Adrenal gland (tissue), 12 donors: ENCODE measurements around the gene DLG2. TPM values are rescaled to one million over a fixed set of nuclear protein-coding genes. Genes with fewer than 3 reads are reported as not detected.

Source experiments
- DNase-seq, 7 donors: peaks; one replicate each; pipeline ENCODE4 v3.0.0-alpha.2; 2019 to 2020
- H3K27ac ChIP-seq, 5 donors: fragments of 200-600 bp; sonication (generic) in 4 of 5; 1 replicate in 3 of 5; 2 replicates in 2 of 5; pipeline versions ENCODE4 v1.5.1 to v1.8.0; 2016 to 2020; ENCODE audit warnings: mild to moderate bottlenecking in 1 of 5
- H3K27me3 ChIP-seq: fragments of 200-600 bp; 2 replicates; pipeline ENCODE4 v1.8.0; 2021
- H3K36me3 ChIP-seq, 2 donors: fragments of 200-600 bp; replicated peaks in 1 of 2; 1 replicate in 1 of 2; 2 replicates in 1 of 2; pipeline versions ENCODE4 v1.5.1 to v1.8.0; 2018 to 2022
- H3K4me1 ChIP-seq, 2 donors: fragments of 200-600 bp; replicated peaks in 1 of 2; 1 replicate in 1 of 2; 2 replicates in 1 of 2; pipeline versions ENCODE4 v1.5.1 to v1.8.0; 2018 to 2021
- H3K4me3 ChIP-seq, 4 donors: fragments of 200-600 bp; sonication (generic) in 3 of 4; one replicate each; pipeline ENCODE4 v1.5.1; 2016 to 2018
- H3K9me3 ChIP-seq, 3 donors: fragments of 200-600 bp; sonication (generic) in 1 of 3; replicated peaks in 1 of 3; 1 replicate in 2 of 3; 2 replicates in 1 of 3; pipeline versions ENCODE4 v1.5.1 to v1.8.0; 2016 to 2021
- POLR2A ChIP-seq, 2 donors: fragments of 450-650 bp; IDR thresholded peaks; one replicate each; pipeline ENCODE4 v1.6.1; 2017; ENCODE audit warnings: antibody characterized with exemption in 2 of 2, mild to moderate bottlenecking in 2 of 2, moderate library complexity in 1 of 2
- WGBS, 4 donors: extraction: QIAGEN DNeasy Blood & Tissue Kit in 2 of 4; methylation state at CpG; one replicate each; pipeline versions ENCODE4 v1.1.5 to v1.1.7; 2013 to 2017; 5-methylcytosine and 5-hydroxymethylcytosine counted together
- intact Hi-C, 2 donors: fragments of 100-400 bp; cut with DNase I; formaldehyde crosslinking; loops; one replicate each; pipeline versions ENCODE4 v1.14.1 to v1.15.0; 2022 to 2023
- polyA plus RNA-seq, 3 donors: library from polyadenylated mRNA; stranded (reverse); fragments of 200-250 nt in 2 of 3; fragments of 350-450 nt in 1 of 3; fragmentation: Illumina TruSeq in 1 of 3; extraction: RNeasy Lipid Tissue Mini Kit (QIAGEN cat#74804) in 1 of 3; gene quantifications; one replicate each; pipeline ENCODE4 v1.2.3, GENCODE V29; 2013 to 2014
- total RNA-seq, 9 donors: library from RNA; depleted of rRNA in 4 of 9; stranded (reverse); fragments of >200 nt in 4 of 9; fragments of 120-200 nt in 1 of 9; fragmentation: NEBNext Ultra II Directional in 1 of 9; extraction: Animal tissue kit (Norgen Biotek cat#: 25700) in 1 of 9; gene quantifications; one replicate each; pipeline versions ENCODE4 v1.1.0 to v1.2.4, GENCODE V29; 2013 to 2023
- TF ChIP-seq, protein P1 (sequence below), 6 experiments: fragments of 450-650 bp in 4 of 6; fragments of 200-600 bp in 2 of 6; sonication (generic) in 1 of 6; IDR thresholded peaks; 1 replicate in 5 of 6; 2 replicates in 1 of 6; pipeline versions ENCODE4 v1.5.1 to v1.8.0; 2016 to 2021; ENCODE audit warnings: antibody characterized with exemption in 6 of 6, mild to moderate bottlenecking in 2 of 6, moderate library complexity in 1 of 6
- donor health status: healthy with polysubstance abuse.
- donor health status: Bipolar disorder and iron deficiency.
- donor health status: DM: yes; HTN: yes; CAD: no.
- donor health status: DM: no; HTN: no; CAD: no.
- donor health status: DM: no; HTN: no; CAD: no.
- donor health status: DM: yes; HTN: yes; CAD: no.

Gene DLG2
- total and polyA plus RNA-seq, 12 donors: 8.3 to 101 (median 37.5) TPM

DNA sequence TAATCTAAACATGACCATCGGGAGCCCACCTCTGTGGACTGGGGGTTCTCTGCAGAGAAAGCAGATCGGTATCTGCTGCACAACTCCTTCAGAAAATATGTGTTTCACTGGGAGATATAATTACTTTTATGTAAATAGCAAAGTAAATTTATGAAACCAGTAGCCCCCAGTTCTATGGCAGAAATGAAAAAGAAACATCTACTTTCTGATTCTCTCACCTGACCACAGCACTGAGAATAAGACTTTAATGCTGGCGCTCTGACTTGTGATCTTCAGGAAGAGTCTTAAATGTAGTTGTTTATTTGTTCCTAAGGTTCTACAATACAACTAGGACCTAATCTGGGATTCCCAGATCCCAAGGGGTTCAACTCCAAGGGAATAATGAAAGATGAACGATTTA lies 518.0 kb downstream of the DLG2 start:
- DNase-seq: no peak
- H3K27ac ChIP-seq: no peak overlapping the region
- TF ChIP-seq, protein P1, sequence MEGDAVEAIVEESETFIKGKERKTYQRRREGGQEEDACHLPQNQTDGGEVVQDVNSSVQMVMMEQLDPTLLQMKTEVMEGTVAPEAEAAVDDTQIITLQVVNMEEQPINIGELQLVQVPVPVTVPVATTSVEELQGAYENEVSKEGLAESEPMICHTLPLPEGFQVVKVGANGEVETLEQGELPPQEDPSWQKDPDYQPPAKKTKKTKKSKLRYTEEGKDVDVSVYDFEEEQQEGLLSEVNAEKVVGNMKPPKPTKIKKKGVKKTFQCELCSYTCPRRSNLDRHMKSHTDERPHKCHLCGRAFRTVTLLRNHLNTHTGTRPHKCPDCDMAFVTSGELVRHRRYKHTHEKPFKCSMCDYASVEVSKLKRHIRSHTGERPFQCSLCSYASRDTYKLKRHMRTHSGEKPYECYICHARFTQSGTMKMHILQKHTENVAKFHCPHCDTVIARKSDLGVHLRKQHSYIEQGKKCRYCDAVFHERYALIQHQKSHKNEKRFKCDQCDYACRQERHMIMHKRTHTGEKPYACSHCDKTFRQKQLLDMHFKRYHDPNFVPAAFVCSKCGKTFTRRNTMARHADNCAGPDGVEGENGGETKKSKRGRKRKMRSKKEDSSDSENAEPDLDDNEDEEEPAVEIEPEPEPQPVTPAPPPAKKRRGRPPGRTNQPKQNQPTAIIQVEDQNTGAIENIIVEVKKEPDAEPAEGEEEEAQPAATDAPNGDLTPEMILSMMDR (IDR thresholded peaks at IDR 0.05): no peak
- no peak for TF ChIP-seq POLR2A (IDR thresholded peaks at IDR 0.05)
- H3K4me3 ChIP-seq: no peak overlapping the region
- no peaks in the 10 kb centered on the region for H3K9me3 ChIP-seq
- intact Hi-C loops: no loop called here
- H3K27me3 ChIP-seq: no peaks in the 10 kb centered on the region
- H3K36me3 ChIP-seq: no peaks in the 10 kb centered on the region
- 78 to 85% (median 81%) methylated on average over 4 of the region's 4 CpGs for WGBS, 4 donors
- no peaks in the 10 kb centered on the region for H3K4me1 ChIP-seq

DNA sequence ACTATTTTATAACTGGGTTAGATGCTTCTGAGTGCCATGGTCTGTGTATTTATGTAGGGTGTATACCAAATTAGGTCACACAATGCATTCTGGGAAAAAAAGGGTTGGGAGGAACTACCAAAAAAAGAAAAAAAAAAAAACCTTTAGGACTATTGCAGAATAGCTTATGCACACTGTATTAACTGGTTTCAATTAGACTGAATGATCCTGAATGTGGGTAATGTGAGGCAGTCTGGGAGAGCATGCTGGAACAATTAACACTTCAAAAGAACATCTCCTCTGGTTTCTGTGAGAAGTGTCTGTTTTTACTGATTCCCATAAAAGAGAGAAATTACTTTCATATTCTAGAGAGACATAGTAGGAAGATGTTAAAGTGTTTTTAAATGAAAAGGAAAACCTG lies 521.3 kb downstream of the DLG2 start:
- no peak for DNase-seq
- no peaks in the 10 kb centered on the region for H3K9me3 ChIP-seq
- H3K27ac ChIP-seq: no peak overlapping the region
- no peaks in the 10 kb centered on the region for H3K27me3 ChIP-seq
- TF ChIP-seq, protein P1 (IDR thresholded peaks at IDR 0.05): no peak
- TF ChIP-seq POLR2A (IDR thresholded peaks at IDR 0.05): no peak
- H3K36me3 ChIP-seq: no peaks in the 10 kb centered on the region
- no peaks in the 10 kb centered on the region for H3K4me1 ChIP-seq
- H3K4me3 ChIP-seq: no peak overlapping the region
- intact Hi-C loops: no loop called here

DNA sequence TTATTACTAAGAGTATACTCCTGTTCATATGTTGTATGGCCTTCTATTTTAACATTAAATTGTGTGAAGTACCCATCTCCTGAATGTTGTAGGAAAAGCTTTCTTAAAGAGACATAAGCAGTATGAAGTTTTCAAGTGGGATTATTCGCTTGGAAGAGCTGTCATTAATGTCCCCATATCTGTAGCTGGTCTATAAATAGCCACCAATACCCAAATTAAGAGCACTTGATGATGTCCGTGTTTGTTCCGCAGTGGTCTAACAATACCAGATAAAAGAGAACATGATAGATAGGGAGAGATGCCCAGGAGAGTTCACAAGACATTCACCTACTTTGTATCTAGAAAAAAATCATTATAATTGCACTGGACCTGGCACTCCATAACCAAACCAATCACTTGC lies 527.6 kb downstream of the DLG2 start:
- no peak for TF ChIP-seq POLR2A (IDR thresholded peaks at IDR 0.05)
- TF ChIP-seq, protein P1 (IDR thresholded peaks at IDR 0.05): no peak
- Histone ChIP-seq H3K27me3 (no peaks in the 10 kb centered on the region), H3K4me3 (no peak overlapping the region), H3K27ac (no peak overlapping the region), H3K9me3 (no peaks in the 10 kb centered on the region), H3K36me3 (no peaks in the 10 kb centered on the region), H3K4me1 (no peaks in the 10 kb centered on the region)
- intact Hi-C loops: no loop called here
- 76 to 80% (median 78%) methylated on average over 3 of the region's 3 CpGs for WGBS, 4 donors
- no peak for DNase-seq

DNA sequence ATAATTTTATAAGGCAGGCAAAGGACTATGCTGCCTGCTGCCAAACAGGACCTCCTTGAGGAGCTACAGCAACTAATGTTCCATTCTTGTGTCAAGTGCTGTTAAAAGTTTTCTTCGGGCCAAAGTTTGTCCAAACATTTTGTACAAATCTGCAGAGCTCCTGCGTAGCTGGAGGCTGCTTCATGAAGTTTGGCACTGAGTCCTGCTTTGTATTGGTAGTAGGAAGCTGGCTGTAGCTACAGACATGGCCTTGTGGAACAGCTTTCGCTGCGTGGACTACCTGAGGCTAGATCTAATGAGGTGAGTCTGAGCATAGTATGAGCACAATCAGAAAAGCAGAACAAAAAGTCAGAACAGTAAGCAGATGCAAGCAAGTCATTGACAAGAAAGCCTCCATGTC lies 528.1 kb downstream of the DLG2 start:
- Histone ChIP-seq H3K9me3 (no peaks in the 10 kb centered on the region), H3K27me3 (no peaks in the 10 kb centered on the region), H3K27ac (no peak overlapping the region), H3K36me3 (no peaks in the 10 kb centered on the region), H3K4me1 (no peaks in the 10 kb centered on the region), H3K4me3 (no peak overlapping the region)
- intact Hi-C loops: no loop called here
- TF ChIP-seq, protein P1 (IDR thresholded peaks at IDR 0.05): no peak
- TF ChIP-seq POLR2A (IDR thresholded peaks at IDR 0.05): no peak
- WGBS, 4 donors: 68 to 85% (median 73%) methylated on average over 4 of the region's 4 CpGs
- DNase-seq: no peak
